CD14-positive monocyte (primary cell): ENCODE data around the gene TREM2. TPM values are rescaled to one million over a fixed set of nuclear protein-coding genes. Genes with fewer than 3 reads are reported as not detected.

Source experiments
- DNase-seq, 3 donors: peaks; one replicate each; pipeline ENCODE4 v3.0.0-alpha.2; 2011 to 2022
- H2AFZ ChIP-seq: 2 replicates; pipeline ENCODE4 v1.6.0; 2012; ENCODE audit warnings: mild to moderate bottlenecking, low read depth, low read length, inconsistent platforms; ENCODE audit not compliant: insufficient read depth, poor library complexity, severe bottlenecking
- H3K27ac ChIP-seq, 2 donors: 1 replicate in 1 of 2; 2 replicates in 1 of 2; pipeline ENCODE4 v1.5.1; 2012 to 2013; ENCODE audit warnings: low read length in 2 of 2, control low read depth in 1 of 2, inconsistent platforms in 1 of 2, low read depth in 1 of 2, mild to moderate bottlenecking in 1 of 2
- H3K27me3 ChIP-seq, 2 donors: one replicate each; pipeline versions ENCODE4 v1.6.0 to v1.6.1; 2011 to 2013; ENCODE audit warnings: low read length in 2 of 2; ENCODE audit not compliant: control insufficient read depth in 2 of 2, insufficient read depth in 2 of 2
- H3K36me3 ChIP-seq, 2 donors: replicated peaks in 1 of 2; 1 replicate in 1 of 2; 2 replicates in 1 of 2; pipeline versions ENCODE4 v1.5.1 to v1.6.1; 2012 to 2013; ENCODE audit warnings: low read length in 2 of 2, control low read depth in 1 of 2, inconsistent platforms in 1 of 2, mild to moderate bottlenecking in 1 of 2; ENCODE audit not compliant: insufficient read depth in 2 of 2, control insufficient read depth in 1 of 2
- H3K4me1 ChIP-seq, 2 donors: 1 replicate in 1 of 2; 2 replicates in 1 of 2; pipeline versions ENCODE4 v1.5.1 to v1.6.1; 2012 to 2013; ENCODE audit warnings: low read length in 2 of 2, control low read depth in 1 of 2, inconsistent platforms in 1 of 2, mild to moderate bottlenecking in 1 of 2, moderate library complexity in 1 of 2; ENCODE audit not compliant: insufficient read depth in 2 of 2, control insufficient read depth in 1 of 2
- H3K4me2 ChIP-seq: replicated peaks from 2 replicates; pipeline ENCODE3; 2012; ENCODE audit warnings: low read length, moderate library complexity, mild to moderate bottlenecking; ENCODE audit not compliant: poor library complexity, severe bottlenecking; ENCODE audit errors: extremely low read depth
- H3K4me3 ChIP-seq, 3 experiments: fragments of 200-600 bp in 1 of 3; sonication (generic) in 1 of 3; replicated peaks in 1 of 3; 1 replicate in 2 of 3; 2 replicates in 1 of 3; pipeline ENCODE4 v1.5.1; 2011 to 2013; ENCODE audit warnings: low read length in 3 of 3, mild to moderate bottlenecking in 3 of 3, control low read depth in 2 of 3, low read depth in 2 of 3, inconsistent platforms in 1 of 3, moderate library complexity in 1 of 3
- H3K79me2 ChIP-seq: 2 replicates; pipeline ENCODE4 v1.6.0; 2012; ENCODE audit warnings: mild to moderate bottlenecking, control low read depth, inconsistent platforms, low read length, moderate library complexity; ENCODE audit not compliant: insufficient read depth
- H3K9ac ChIP-seq: 2 replicates; pipeline ENCODE4 v1.6.0; 2017; ENCODE audit warnings: low read length, mild to moderate bottlenecking; ENCODE audit not compliant: insufficient read depth, poor library complexity, severe bottlenecking
- H3K9me3 ChIP-seq, 2 donors: replicated peaks in 1 of 2; 1 replicate in 1 of 2; 2 replicates in 1 of 2; pipeline versions ENCODE4 v1.5.1 to v1.6.1; 2012 to 2013; ENCODE audit warnings: low read length in 2 of 2, control low read depth in 1 of 2; ENCODE audit not compliant: control insufficient read depth in 1 of 2, insufficient read depth in 1 of 2
- H4K20me1 ChIP-seq: 2 replicates; pipeline ENCODE4 v1.6.0; 2012; ENCODE audit warnings: mild to moderate bottlenecking, low read length, control low read depth, moderate library complexity; ENCODE audit not compliant: insufficient read depth
- H3K27ac Mint-ChIP-seq, 7 donors: one replicate each; pipeline ENCODE4 v1.8.0; 2020; ENCODE audit warnings: mild to moderate bottlenecking in 7 of 7, mixed read lengths in 7 of 7, moderate library complexity in 6 of 7, inconsistent platforms in 2 of 7
- H3K27me3 Mint-ChIP-seq, 3 donors: one replicate each; pipeline ENCODE4 v1.8.0; 2021 to 2022; ENCODE audit warnings: low read depth in 3 of 3, mild to moderate bottlenecking in 3 of 3, mixed read lengths in 3 of 3, moderate library complexity in 3 of 3, inconsistent platforms in 1 of 3
- H3K36me3 Mint-ChIP-seq, 2 donors: one replicate each; pipeline ENCODE4 v1.8.0; 2020; ENCODE audit warnings: mixed read lengths in 2 of 2, inconsistent platforms in 1 of 2, mild to moderate bottlenecking in 1 of 2
- H3K4me1 Mint-ChIP-seq: one replicate; pipeline ENCODE4 v1.8.0; 2020; ENCODE audit warnings: mild to moderate bottlenecking, mixed read lengths
- H3K4me3 Mint-ChIP-seq, 2 donors: one replicate each; pipeline ENCODE4 v1.8.0; 2020; ENCODE audit warnings: mild to moderate bottlenecking in 2 of 2, mixed read lengths in 2 of 2, moderate library complexity in 1 of 2
- H3K9me3 Mint-ChIP-seq, 7 donors: one replicate each; pipeline ENCODE4 v1.8.0; 2020 to 2022; ENCODE audit warnings: mixed read lengths in 7 of 7, mild to moderate bottlenecking in 6 of 7, moderate library complexity in 6 of 7, inconsistent platforms in 2 of 7
- WGBS: methylation state at CpG from one replicate; pipeline ENCODE4 v1.1.5; 2013; ENCODE audit warnings: missing lambda C conversion rate; ENCODE audit not compliant: insufficient coverage; 5-methylcytosine and 5-hydroxymethylcytosine counted together
- intact Hi-C, 2 donors: fragments of 100-400 bp; cut with micrococcal nuclease; formaldehyde crosslinking; loops; one replicate each; pipeline versions ENCODE4 v1.15.0 to v1.15.1; 2023
- polyA minus RNA-seq: library from RNA; depleted of rRNA, polyadenylated mRNA; stranded (reverse); fragments of >200 nt; gene quantifications from 2 replicates; pipeline ENCODE4 v1.2.3, GENCODE V29; 2012
- polyA plus RNA-seq, 3 donors: library from polyadenylated mRNA; depleted of rRNA in 1 of 3; unstranded in 2 of 3; stranded (reverse) in 1 of 3; fragments of 300-500 nt in 2 of 3; fragments of >200 nt in 1 of 3; fragmentation: Illumina TruSeq in 2 of 3; gene quantifications; 1 replicate in 2 of 3; 2 replicates in 1 of 3; pipeline ENCODE4 v1.2.3, GENCODE V29; 2012 to 2021
- total RNA-seq, 12 experiments: library from RNA in 1 of 12; stranded (reverse) in 1 of 12; fragments of 120-200 nt in 1 of 12; gene quantifications; one replicate each; pipeline ENCODE4 v1.2.4 and lab custom pipeline; 2013 to 2026; ENCODE audit warnings: mixed read lengths in 6 of 12, inconsistent platforms in 1 of 12
- TF ChIP-seq, protein P1 (sequence below): fragments of 200-600 bp; IDR thresholded peaks from one replicate; pipeline ENCODE4 v1.8.0; 2022; ENCODE audit warnings: antibody characterized with exemption, mild to moderate bottlenecking

The TREM2 gene
- 1.0 TPM for total RNA-seq (2013)
- polyA plus RNA-seq (under 1 TPM; 0.54 to 0.78 (median 0.56) TPM), polyA minus RNA-seq (0.28 and 0.32 TPM in 2 replicates), total RNA-seq (lab: John Stamatoyannopoulos, UW) (0.21 to 3.1 (median 0.52) reads per million in 11 experiments)

DNA sequence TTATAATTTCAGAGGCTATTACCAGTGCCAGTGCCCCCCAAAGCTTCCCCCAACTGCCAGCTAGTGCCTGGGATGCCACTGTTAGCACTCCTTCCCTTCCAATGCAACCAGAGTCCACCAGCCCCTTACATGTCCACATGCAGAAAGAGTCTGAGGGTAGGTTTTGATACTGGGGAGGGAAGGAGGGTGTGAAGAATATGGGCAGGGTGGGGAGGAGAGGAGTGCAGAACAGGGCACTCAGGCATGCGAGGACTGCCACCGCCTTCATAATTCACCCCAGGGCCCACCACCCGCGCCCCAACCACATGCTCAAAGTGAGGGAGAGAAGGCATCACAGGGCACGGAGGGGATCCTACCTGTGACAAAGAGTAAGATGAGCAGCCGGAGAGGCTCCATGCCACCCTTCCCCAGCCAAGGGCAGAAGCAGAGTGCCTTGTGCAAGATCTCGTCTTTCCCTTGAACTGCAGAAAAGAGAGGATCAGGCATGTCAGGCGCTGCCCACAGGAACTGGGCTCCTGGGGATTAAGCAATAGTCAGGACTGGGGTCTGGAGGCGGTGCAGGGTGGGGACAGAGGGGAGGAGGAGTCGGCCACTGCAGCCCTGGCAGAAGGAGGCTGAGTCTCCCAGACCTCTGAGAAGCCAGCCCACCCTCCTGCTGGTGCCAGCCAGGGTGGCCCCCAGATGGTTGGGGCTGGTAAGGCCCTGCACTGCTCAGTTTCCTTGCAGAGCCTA, at the start of gene TREM2:
TSS of gene TREM2 (minus strand) at position 430 of the 732 bp plus-strand sequence. CDS start at position 396, 34 bp downstream.
- peak within 1 kb of the TSS; percentile 45 for H3K4me2 ChIP-seq
- peaks cover 23 to 28% of the 10 kb centered on the region in 2 donors for H3K4me1 ChIP-seq
- H3K27ac Mint-ChIP-seq: peak within 1 kb of the TSS in 3 of 7 donors; percentile 11 to 75 (median 51)
- no peaks in the 10 kb centered on the region for H3K36me3 ChIP-seq
- H2AFZ ChIP-seq: peak within 1 kb of the TSS; percentile 66
- H3K36me3 Mint-ChIP-seq: peaks cover 0 to 2% of the 10 kb centered on the region in 2 donors
- peaks cover 2 to 10% (median 3%) of the 10 kb centered on the region in 3 donors for H3K27me3 Mint-ChIP-seq
- 15% methylated on average over 6 of the region's 10 CpGs for WGBS
- no peak for DNase-seq
- H3K27ac ChIP-seq: no peak within 1 kb of the TSS
- H3K79me2 ChIP-seq: no peaks in the 10 kb centered on the region
- TF ChIP-seq, protein P1, sequence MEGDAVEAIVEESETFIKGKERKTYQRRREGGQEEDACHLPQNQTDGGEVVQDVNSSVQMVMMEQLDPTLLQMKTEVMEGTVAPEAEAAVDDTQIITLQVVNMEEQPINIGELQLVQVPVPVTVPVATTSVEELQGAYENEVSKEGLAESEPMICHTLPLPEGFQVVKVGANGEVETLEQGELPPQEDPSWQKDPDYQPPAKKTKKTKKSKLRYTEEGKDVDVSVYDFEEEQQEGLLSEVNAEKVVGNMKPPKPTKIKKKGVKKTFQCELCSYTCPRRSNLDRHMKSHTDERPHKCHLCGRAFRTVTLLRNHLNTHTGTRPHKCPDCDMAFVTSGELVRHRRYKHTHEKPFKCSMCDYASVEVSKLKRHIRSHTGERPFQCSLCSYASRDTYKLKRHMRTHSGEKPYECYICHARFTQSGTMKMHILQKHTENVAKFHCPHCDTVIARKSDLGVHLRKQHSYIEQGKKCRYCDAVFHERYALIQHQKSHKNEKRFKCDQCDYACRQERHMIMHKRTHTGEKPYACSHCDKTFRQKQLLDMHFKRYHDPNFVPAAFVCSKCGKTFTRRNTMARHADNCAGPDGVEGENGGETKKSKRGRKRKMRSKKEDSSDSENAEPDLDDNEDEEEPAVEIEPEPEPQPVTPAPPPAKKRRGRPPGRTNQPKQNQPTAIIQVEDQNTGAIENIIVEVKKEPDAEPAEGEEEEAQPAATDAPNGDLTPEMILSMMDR: no peak
- no peak within 1 kb of the TSS for H3K9ac ChIP-seq
- H3K9me3 Mint-ChIP-seq: peaks cover 0 to 3% (median 0%) of the 10 kb centered on the region in 7 donors
- H4K20me1 ChIP-seq: no peaks in the 10 kb centered on the region
- H3K4me3 Mint-ChIP-seq: peak within 1 kb of the TSS; percentile 55 to 79
- peaks cover 34% of the 10 kb centered on the region for H3K4me1 Mint-ChIP-seq
- no peaks in the 10 kb centered on the region for H3K27me3 ChIP-seq
- intact Hi-C loops: no loop called here
- no peaks in the 10 kb centered on the region for H3K9me3 ChIP-seq
- peak within 1 kb of the TSS in 1 of 3 experiments; percentile 35 for H3K4me3 ChIP-seq

GRCh38 chr6:41209547-41210320, 46.8 kb upstream of the TREM2 start:
- intact Hi-C loops: no loop called here
- WGBS: 79% methylated on average over 5 of the region's 5 CpGs
- H3K36me3 ChIP-seq: no peaks in the 10 kb centered on the region
- H3K9ac ChIP-seq: no peak overlapping the region
- Mint-ChIP-seq H3K9me3 (peaks cover 12 to 21% (median 14%) of the 10 kb centered on the region in 7 donors), H3K27me3 (peaks cover under 1 to 6% (median 2%) of the 10 kb centered on the region in 3 donors), H3K36me3 (no peaks in the 10 kb centered on the region), H3K4me1 (peaks cover 20% of the 10 kb centered on the region), H3K4me3 (no peak overlapping the region), H3K27ac (peak overlapping the region in 6 of 7 donors; percentile 12 to 60 (median 50))
- peaks cover 8 to 9% of the 10 kb centered on the region in 2 donors for H3K9me3 ChIP-seq
- no peaks in the 10 kb centered on the region for H3K79me2 ChIP-seq
- peak overlapping the region; percentile 6 for H2AFZ ChIP-seq
- H3K27me3 ChIP-seq: no peaks in the 10 kb centered on the region
- no peaks in the 10 kb centered on the region for H4K20me1 ChIP-seq
- H3K4me1 ChIP-seq: peaks cover 8 to 16% of the 10 kb centered on the region in 2 donors
- TF ChIP-seq, protein P1: no peak
- peak in 1 of 3 donors; percentile 2 for DNase-seq
- H3K27ac ChIP-seq: no peak overlapping the region
- no peak overlapping the region for H3K4me2 ChIP-seq
- no peak overlapping the region for H3K4me3 ChIP-seq
